ENCODE measurements around the gene SLC25A14. TPM values are rescaled to one million over a fixed set of nuclear protein-coding genes. Genes with fewer than 3 reads are reported as not detected.

The SLC25A14 gene
- total RNA-seq (2022; extraction: Qiagen RNA extraction; ENCODE audit: low read depth) = 16.0 to 19.8 TPM (median 19.1 TPM) in 5 replicates

GRCh38 chrX:130339408-130340222 is at the start of gene SLC25A14:
Gene SLC25A14 (plus strand): TSS chrX:130339919. CDS start chrX:130340279, 360 bp downstream.

GRCh38 chrX:130385520-130385919 is 45.8 kb downstream of the SLC25A14 start, which contains the start of gene GPR119:
Gene GPR119 (minus strand): TSS chrX:130385674. CDS start chrX:130385447, 227 bp downstream.

GRCh38 chrX:130401415-130402207 is 61.9 kb downstream of the SLC25A14 start, which contains the start of gene RBMX2:
Gene RBMX2 (plus strand): TSS chrX:130401987. CDS start chrX:130402033, 46 bp downstream.

Other genes with a start within 250 kb of the SLC25A14 start
- gene ELF4, start 229.4 kb upstream of the SLC25A14 start, total RNA-seq (2022; extraction: Qiagen RNA extraction; ENCODE audit: low read depth) = 25.9 to 28.4 TPM (median 28.1 TPM) in 5 replicates
- 67.6 to 75.0 TPM (median 74.4 TPM) in 5 replicates for gene AIFM1, start 174.1 kb upstream of the SLC25A14 start, total RNA-seq (2022; extraction: Qiagen RNA extraction; ENCODE audit: low read depth)
- 0.15 to 0.30 TPM (median 0.20 TPM) in 5 replicates for gene RAB33A, start 168.0 kb upstream of the SLC25A14 start, total RNA-seq (2022; extraction: Qiagen RNA extraction; ENCODE audit: low read depth)
- 2.1 to 3.1 TPM (median 2.8 TPM) in 5 replicates for gene ZNF280C, start 71.0 kb upstream of the SLC25A14 start, total RNA-seq (2022; extraction: Qiagen RNA extraction; ENCODE audit: low read depth)
- not detected in 5 replicates for gene GPR119, start 45.8 kb downstream of the SLC25A14 start, total RNA-seq (2022; extraction: Qiagen RNA extraction; ENCODE audit: low read depth)
- 25.8 to 29.8 TPM (median 27.6 TPM) in 5 replicates for gene RBMX2, start 62.1 kb downstream of the SLC25A14 start, total RNA-seq (2022; extraction: Qiagen RNA extraction; ENCODE audit: low read depth)